SKM-1 treated with dmso at 0.1 percent for 144 hours (cell line): ENCODE results near the gene SLC25A36.
A peak's percentile ranks its signal among the peaks of the same experiment; 100 is the strongest.

ENCODE experiments used
- DNase-seq: peaks from one replicate; lab custom pipeline; 2025; ENCODE audit not compliant: unreplicated experiment; lab: John Stamatoyannopoulos, UW

Gene SLC25A36

DNA sequence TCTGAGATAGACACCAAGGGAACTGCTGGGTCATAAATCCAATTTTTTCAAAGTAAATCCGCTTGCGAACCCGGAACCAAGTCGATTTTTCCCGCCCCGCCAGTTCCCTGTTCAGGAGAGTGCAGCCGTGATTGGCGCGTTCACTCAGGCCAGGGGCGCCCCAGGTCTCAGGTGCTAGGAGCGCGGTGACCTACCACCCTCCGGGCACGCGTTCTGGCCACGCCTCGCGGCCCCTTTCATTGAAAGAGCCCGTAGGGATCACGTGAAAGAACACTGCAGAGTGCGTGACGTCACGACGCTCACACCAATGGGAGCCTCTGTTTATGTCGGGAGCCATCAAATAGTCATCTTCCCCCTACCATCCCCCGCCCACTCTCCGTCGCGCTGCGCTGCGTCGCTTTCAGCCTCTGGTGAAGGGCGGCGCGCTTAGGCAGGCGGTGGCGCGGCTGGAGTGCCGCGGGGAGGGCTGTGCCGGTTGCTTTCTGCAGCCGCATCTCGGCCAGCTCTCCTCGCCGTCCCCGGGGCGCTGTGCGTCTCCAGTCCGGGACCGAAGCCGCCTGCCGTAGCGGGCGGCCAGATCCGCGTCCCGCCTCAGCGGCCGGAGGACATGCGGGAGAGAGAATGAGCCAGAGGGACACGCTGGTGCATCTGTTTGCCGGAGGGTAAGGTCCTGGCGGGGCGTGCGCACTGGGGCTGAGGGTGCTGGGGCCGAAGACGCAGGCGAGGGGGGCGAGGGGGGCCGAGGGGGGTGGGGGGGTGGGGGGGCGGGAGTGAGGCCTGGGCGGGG, at the start of gene SLC25A36:
Gene SLC25A36, plus strand, starts transcription at position 403 of the 787 bp plus-strand sequence. Its CDS starts 219 bp downstream, at position 622.
- DNase-seq = peak; percentile 97

DNA sequence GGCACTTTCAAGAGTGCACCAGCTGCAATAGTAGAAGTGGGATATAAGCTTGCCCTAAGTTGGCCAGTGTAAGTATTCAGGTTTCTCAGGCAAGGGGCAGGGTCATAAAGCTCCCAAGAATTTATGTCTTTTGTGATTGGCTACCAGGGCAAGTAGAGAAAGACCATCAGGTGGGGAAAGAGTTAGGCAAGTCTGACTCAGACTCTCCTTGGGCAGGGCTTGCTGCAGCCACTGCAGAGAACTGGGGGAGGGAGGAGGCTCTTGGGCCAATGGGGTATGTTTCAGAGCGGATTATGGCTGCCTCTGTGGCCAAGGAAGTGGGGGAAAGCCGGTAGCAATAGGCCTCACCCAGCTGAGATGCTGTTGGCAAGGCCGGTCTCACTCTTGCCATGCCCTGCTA, 44.6 kb upstream of the SLC25A36 start:
- no peak for DNase-seq

- peak; percentile 49 for DNase-seq
These were observed 43.1 kb upstream of the SLC25A36 start for GRCh38 chr3:140898340-140899180.

DNA sequence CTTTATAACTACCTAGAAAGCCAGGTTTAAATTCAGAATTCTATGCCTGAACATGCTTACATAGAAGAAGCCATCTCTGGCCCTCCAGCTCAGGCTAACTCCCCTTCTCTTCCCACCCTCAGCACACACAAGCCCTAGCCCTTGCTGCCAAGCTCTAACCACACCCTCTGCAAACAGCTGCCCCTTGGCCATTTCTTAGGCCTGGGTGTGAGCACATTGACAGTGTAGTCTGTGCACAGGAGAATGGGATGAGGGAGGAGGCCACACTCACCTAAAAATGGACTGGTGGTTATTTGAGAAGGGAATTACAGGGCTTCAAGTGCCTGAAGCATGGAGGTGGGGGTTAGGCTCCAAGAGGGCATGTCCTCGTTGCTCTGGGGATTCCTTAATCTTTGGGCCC, 42.3 kb upstream of the SLC25A36 start:
- DNase-seq = no peak

DNA sequence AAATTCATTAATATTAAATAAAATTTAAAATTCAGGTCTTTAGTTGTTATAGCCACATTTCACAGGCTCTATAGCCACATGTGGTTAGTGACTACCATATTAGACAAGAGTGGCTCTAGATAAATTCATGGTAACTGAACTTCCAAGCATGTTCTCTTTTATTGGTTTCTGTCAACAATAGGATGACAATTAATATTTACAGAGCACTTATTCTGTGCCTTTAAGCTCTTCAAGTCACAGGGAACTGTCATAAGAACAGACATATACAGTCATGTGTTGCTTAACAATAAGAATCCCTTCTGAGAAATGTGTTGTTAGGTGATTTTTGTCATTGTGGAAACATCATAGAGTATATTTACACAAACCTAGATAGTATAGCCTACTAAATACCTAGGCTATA, 38.8 kb upstream of the SLC25A36 start:
- no peak for DNase-seq

- DNase-seq = no peak
These were observed 38.4 kb upstream of the SLC25A36 start for GRCh38 chr3:140903196-140903595.

DNA sequence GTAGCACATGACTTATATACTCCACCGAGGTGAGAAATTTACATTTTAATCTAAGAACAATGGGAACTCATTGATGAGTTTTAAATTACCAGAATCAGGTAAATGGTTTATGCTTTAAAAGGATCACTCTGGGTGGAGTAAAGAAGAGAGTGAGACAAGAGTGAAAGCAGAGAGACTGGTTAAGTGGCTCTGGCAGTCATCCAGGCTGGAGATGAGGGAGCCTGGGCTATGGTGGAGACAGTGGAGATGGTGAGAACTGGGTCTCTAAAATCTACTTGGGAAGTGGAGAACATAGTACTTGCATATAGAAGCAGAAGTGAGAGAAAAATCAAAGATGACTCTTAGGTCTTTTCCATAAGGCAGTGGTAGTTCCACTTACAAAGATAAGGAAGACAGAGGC, 37.1 kb upstream of the SLC25A36 start:
- no peak for DNase-seq

- DNase-seq = no peak
These were observed 36.1 kb upstream of the SLC25A36 start for GRCh38 chr3:140905559-140905958.

DNA sequence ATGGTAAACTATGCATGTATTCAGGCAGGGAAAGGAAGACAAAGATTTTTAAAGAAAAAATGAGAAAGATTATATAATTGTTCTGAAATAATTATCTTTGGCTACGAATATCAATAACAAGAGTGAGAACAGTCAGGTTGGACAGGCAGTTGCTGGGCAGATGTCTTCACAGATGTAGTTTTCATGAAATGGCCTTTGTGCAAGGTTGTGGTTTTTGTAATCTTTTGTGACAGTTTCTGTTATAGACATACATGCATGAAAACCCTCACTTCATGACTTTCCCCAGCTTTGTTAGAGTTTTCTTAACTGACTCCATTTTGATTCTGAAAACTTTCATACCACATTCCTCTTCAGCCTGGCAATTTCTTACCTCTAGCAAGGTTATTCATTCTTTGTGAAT, 34.9 kb upstream of the SLC25A36 start:
- DNase-seq = no peak

GRCh38 chr3:140910860-140911259, 30.8 kb upstream of the SLC25A36 start:
- no peak for DNase-seq

DNA sequence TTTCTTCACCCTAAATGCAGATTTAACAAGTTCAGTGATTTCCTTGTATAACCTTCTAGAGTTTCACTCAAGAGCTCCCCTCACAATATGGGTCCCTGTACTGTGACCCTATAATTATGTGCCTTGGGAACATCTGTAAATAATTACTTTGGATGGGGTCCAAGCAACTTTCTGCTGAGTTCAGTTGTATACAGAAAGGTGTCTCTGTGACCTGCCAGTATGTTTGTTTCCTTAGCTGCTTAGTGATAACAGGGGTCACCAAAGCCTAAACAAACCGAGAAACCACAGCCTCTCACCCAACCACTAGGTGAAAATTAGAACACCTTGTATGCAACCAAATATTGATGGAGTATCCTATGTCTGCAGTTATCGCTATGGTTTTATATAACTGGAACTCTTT, 29.8 kb upstream of the SLC25A36 start:
- DNase-seq = no peak

GRCh38 chr3:140913728-140914127, 27.9 kb upstream of the SLC25A36 start:
- no peak for DNase-seq

- DNase-seq = no peak
These were observed 27.2 kb upstream of the SLC25A36 start for GRCh38 chr3:140914384-140914945.

GRCh38 chr3:140916603-140917002, 25.0 kb upstream of the SLC25A36 start:
- no peak for DNase-seq

DNA sequence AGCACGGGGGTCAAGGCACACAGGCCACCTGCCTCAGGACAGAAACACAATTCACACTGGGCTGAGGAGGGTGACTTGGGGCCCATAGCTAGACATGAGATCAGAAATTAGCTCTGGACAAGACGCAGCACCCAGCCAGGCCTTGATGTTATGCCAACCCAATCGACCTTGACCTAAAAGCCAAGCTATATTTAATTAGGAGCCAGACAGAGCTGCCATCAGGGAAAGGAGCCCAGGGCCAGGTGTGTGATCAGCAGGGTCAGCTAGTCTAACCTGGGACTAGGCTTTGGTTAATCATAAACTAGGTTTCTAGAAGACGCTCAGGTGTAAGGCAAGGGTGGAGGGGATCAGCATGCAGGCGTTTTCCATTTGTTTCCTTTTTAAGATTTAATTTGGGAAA, 23.9 kb upstream of the SLC25A36 start:
- no peak for DNase-seq

DNA sequence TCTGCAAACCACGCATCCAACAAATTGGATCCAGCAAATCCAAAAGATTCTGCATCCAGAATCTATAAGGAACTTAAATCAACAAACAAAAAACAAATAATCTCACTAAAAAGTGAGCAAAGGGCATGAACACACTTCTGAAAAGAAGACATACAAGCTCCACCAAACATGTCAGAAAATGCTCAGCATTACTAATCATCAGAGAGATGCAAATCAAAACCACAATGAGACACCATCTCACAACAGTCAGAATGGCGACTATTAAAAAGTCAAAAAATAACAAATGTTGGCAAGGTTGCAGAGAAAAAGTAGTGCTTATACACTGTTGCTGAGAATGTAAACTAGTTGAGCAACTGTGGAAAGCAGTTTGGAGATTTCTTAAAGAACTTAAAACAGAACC, 21.6 kb upstream of the SLC25A36 start:
- no peak for DNase-seq

DNA sequence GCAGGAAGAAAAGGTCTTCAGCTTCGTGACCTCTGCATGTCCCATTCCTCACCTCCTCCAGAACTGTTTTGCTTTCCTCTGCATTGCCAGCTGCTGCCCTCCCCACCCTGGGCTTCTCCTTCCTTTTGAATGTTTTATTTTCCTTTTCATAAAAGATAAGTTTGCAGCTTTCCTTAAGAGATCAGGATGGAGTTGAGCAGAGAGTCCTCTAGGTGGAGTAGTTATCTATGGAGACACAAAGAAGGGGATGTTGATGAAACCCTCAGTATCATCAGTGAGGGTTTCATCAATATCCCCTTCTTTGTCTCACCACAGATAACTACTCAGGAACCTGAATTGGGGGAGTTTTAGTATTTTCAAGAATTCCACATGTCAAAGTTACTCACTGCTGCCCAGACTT, 19.0 kb upstream of the SLC25A36 start:
- DNase-seq = peak; percentile 23

GRCh38 chr3:140924097-140924873, 17.4 kb upstream of the SLC25A36 start:
- DNase-seq = no peak

DNA sequence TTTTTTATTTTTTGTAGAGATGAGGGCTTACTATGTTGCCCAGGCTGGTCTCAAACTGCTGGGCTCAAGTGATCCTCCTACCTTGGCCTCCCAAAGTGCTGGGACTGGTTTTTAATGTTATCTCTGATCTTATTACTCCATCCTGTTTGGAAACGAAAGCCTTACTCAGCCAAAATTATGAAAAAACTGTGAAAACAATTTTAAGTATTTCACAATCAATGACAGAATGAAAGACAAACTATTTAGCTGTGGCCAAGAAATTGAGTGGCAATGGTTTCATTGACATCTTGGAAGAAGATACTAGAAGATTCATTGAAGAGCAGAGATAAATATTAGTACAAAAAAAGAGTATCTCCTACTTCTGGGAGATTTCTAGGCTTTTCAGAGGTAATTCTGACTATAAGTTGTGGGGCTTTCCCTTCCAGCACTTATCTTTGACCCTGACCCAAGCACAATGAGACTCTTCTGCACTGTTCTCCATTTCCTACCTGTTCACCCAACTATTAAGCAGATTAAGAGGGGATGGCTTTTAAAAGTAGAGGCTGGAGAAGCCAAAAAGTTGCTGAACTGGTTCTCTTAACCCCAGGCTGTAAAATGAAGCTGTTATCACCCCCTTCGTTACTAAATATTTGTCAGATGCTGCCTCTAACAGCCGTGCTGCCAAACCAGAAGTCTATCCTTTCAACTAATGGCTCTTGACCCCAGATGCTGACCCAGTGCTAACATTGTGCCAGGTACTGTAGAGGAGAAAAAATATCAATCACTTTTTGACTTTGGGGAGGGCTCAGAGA, 14.2 kb upstream of the SLC25A36 start:
- DNase-seq = no peak

GRCh38 chr3:140929446-140929845, 12.2 kb upstream of the SLC25A36 start:
- DNase-seq = no peak
